ENCODE results near the gene DEDD2.

DEDD2 gene

GRCh38 chr19:42152910-42153671, 64.4 kb downstream of the DEDD2 start:
- H2AFZ ChIP-seq (ENCODE audit: low read depth), result no peak overlapping the region
- H3K79me2 ChIP-seq (ENCODE audit: insufficient read depth, low read depth), result no peaks in the 10 kb centered on the region
- H3K4me1 ChIP-seq (ENCODE audit: low read depth, poor library complexity, severe bottlenecking), result no peaks in the 10 kb centered on the region
- no peak overlapping the region for H3K4me2 ChIP-seq
- H3K27ac ChIP-seq, result no peak overlapping the region
- TF ChIP-seq CTCF (conservative IDR thresholded peaks at IDR 0.05; ENCODE audit: low read depth, low read length), result no peak
- H4K20me1 ChIP-seq (ENCODE audit: insufficient read depth), result no peaks in the 10 kb centered on the region
- no peaks in the 10 kb centered on the region for H3K36me3 ChIP-seq (ENCODE audit: insufficient read depth)
- H3K9ac ChIP-seq, result no peak overlapping the region
- no peak overlapping the region for H3K4me3 ChIP-seq (IDR thresholded peaks at IDR 0.05; ENCODE audit: insufficient read depth, low read depth, low read length)
- peaks cover 92% of the 10 kb centered on the region for H3K27me3 ChIP-seq (ENCODE audit: insufficient read depth, low read depth)

GRCh38 chr19:42151782-42152684, 65.4 kb downstream of the DEDD2 start:
- H3K79me2 ChIP-seq (ENCODE audit: insufficient read depth, low read depth), result no peaks in the 10 kb centered on the region
- no peaks in the 10 kb centered on the region for H3K36me3 ChIP-seq (ENCODE audit: insufficient read depth)
- H3K4me2 ChIP-seq, result no peak overlapping the region
- no peaks in the 10 kb centered on the region for H4K20me1 ChIP-seq (ENCODE audit: insufficient read depth)
- no peak overlapping the region for H3K9ac ChIP-seq
- TF ChIP-seq CTCF (conservative IDR thresholded peaks at IDR 0.05; ENCODE audit: low read depth, low read length), result no peak
- H3K27me3 ChIP-seq (ENCODE audit: insufficient read depth, low read depth), result peaks cover 92% of the 10 kb centered on the region
- no peak overlapping the region for H3K4me3 ChIP-seq (IDR thresholded peaks at IDR 0.05; ENCODE audit: insufficient read depth, low read depth, low read length)
- no peaks in the 10 kb centered on the region for H3K4me1 ChIP-seq (ENCODE audit: low read depth, poor library complexity, severe bottlenecking)
- no peak overlapping the region for H3K27ac ChIP-seq
- H2AFZ ChIP-seq (ENCODE audit: low read depth), result no peak overlapping the region

GRCh38 chr19:42150911-42151361, 66.5 kb downstream of the DEDD2 start:
- Histone ChIP-seq H3K79me2 (ENCODE audit: insufficient read depth, low read depth) (no peaks in the 10 kb centered on the region), H3K4me3 (IDR thresholded peaks at IDR 0.05; ENCODE audit: insufficient read depth, low read depth, low read length) (no peak overlapping the region), H3K27me3 (ENCODE audit: insufficient read depth, low read depth) (peaks cover 91% of the 10 kb centered on the region)

GRCh38 chr19:42150364-42150763, 67.1 kb downstream of the DEDD2 start:
- Histone ChIP-seq H3K4me3 (IDR thresholded peaks at IDR 0.05; ENCODE audit: insufficient read depth, low read depth, low read length) (no peak overlapping the region), H4K20me1 (ENCODE audit: insufficient read depth) (no peaks in the 10 kb centered on the region), H3K27me3 (ENCODE audit: insufficient read depth, low read depth) (peaks cover 90% of the 10 kb centered on the region), H2AFZ (ENCODE audit: low read depth) (no peak overlapping the region), H3K4me2 (no peak overlapping the region), H3K79me2 (ENCODE audit: insufficient read depth, low read depth) (no peaks in the 10 kb centered on the region), H3K36me3 (ENCODE audit: insufficient read depth) (no peaks in the 10 kb centered on the region), H3K4me1 (ENCODE audit: low read depth, poor library complexity, severe bottlenecking) (no peaks in the 10 kb centered on the region), H3K27ac (no peak overlapping the region), H3K9ac (no peak overlapping the region)
- no peak for TF ChIP-seq CTCF (conservative IDR thresholded peaks at IDR 0.05; ENCODE audit: low read depth, low read length)

More at GRCh38 chr19:42150911-42151361, 66.5 kb downstream of the DEDD2 start:
- Histone ChIP-seq H3K36me3 (ENCODE audit: insufficient read depth) (no peaks in the 10 kb centered on the region), H3K4me2 (no peak overlapping the region), H3K27ac (no peak overlapping the region), H4K20me1 (ENCODE audit: insufficient read depth) (no peaks in the 10 kb centered on the region), H2AFZ (ENCODE audit: low read depth) (no peak overlapping the region), H3K9ac (no peak overlapping the region), H3K4me1 (ENCODE audit: low read depth, poor library complexity, severe bottlenecking) (no peaks in the 10 kb centered on the region)
- TF ChIP-seq CTCF (conservative IDR thresholded peaks at IDR 0.05; ENCODE audit: low read depth, low read length), result no peak
